H1 (cell line): ENCODE measurements around the gene RIPOR3. TPM values are rescaled to one million over a fixed set of nuclear protein-coding genes. Genes with fewer than 3 reads are reported as not detected.

ENCODE experiments used
- GABPA ChIP-seq: IDR thresholded peaks from 2 replicates; pipeline ENCODE4 v1.6.1; 2011; ENCODE audit warnings: mild to moderate bottlenecking, low read length, moderate library complexity, borderline replicate concordance; ENCODE audit not compliant: insufficient read depth
- NANOG ChIP-seq: IDR thresholded peaks from 2 replicates; pipeline ENCODE4 v1.6.1; 2011; ENCODE audit warnings: low read length, low read depth, mild to moderate bottlenecking, inconsistent platforms; ENCODE audit not compliant: insufficient read depth, poor library complexity, severe bottlenecking
- SP1 ChIP-seq: IDR thresholded peaks from 2 replicates; pipeline ENCODE4 v1.6.1; 2011; ENCODE audit warnings: low read depth, low read length
- SRF ChIP-seq: IDR thresholded peaks from 2 replicates; pipeline ENCODE4 v1.6.1; 2011; ENCODE audit warnings: mild to moderate bottlenecking, low read depth, low read length, moderate library complexity
- TAF1 ChIP-seq: IDR thresholded peaks from 2 replicates; pipeline ENCODE4 v1.6.1; 2011; ENCODE audit warnings: mild to moderate bottlenecking, low read depth, low read length
- polyA plus RNA-seq, 7 experiments: library from polyadenylated mRNA; depleted of rRNA in 3 of 7; stranded (reverse) in 5 of 7; unstranded in 2 of 7; fragments of >200 nt in 5 of 7; fragments of 200-250 nt in 2 of 7; gene quantifications; 1 replicate in 5 of 7; 2 replicates in 1 of 7; 4 replicates in 1 of 7; pipeline versions ENCODE4 v1.2.1 to v1.2.3, GENCODE V29; 2011 to 2013; ENCODE audit warnings: missing spikeins in 2 of 7, mixed read lengths in 2 of 7
- total RNA-seq: library from RNA; stranded (reverse); fragmentation: NEBNext Ultra II Directional; extraction: Animal tissue kit (Norgen Biotek cat#: 25700); gene quantifications from 2 replicates; pipeline ENCODE4 v1.2.1, GENCODE V29; 2021

Gene RIPOR3
- total and polyA plus RNA-seq, 2 of the 8 experiments (the other 6 are each of a cell fraction or from before 2014, with no cell fraction given), result 3.6 to 4.5 TPM

DNA sequence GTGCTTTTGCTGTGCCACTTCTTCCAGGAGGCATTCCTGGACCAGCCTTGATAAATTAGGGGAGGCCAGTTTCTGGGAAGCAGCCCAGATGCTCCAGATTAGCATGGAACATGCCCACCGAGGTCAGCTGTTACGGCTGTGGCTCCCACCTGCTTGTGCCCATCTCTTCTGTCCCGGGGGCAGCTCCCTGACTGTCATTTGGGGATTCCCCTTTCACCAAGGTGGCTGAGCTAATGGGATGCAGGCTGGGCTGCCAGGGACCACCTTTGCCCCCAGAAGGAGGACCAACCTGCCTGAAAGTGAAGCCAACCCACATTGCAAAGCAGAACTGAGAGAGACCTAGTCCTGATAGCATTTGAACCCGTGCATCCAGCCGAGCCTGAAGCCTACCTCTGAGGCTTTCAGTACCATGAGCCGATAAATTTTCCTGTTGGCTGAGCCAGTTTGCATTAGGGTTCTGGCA is 95.9 kb downstream of the RIPOR3 start (continued):
- no peak for TF ChIP-seq TAF1
- TF ChIP-seq NANOG, result no peak
- TF ChIP-seq SP1, result no peak
- no peak for TF ChIP-seq GABPA
- no peak for TF ChIP-seq SRF
